Activated CD4-positive, alpha-beta T cell treated with anti-CD3 and anti-CD28 coated beads for 1 hour (primary cell): ENCODE measurements around the gene B3GNT2.

Experiments used
- DNase-seq: peaks from one replicate; pipeline ENCODE4 v3.0.0-alpha.2; 2020

Gene B3GNT2

DNA sequence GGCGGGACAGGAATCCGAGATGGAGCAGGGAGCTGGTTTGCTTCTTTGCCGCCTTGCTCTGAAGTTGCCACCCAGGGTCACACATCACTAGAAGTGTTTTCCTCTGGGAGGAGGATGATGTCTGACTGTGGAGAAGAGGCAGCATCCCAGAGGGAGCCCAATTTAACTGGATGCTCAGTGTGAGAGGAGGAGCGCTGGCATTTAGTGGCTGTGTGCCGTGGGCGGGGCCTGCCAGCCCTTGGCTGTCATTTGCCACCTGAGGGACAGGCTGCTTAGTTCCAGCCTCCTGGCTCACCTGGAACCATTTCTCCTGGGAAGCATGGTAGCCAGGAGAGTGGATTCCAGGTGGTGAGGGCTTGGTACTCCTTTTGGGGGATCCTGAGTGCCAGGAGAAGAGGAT lies 9.6 kb downstream of the B3GNT2 start:
- DNase-seq, result no peak

DNA sequence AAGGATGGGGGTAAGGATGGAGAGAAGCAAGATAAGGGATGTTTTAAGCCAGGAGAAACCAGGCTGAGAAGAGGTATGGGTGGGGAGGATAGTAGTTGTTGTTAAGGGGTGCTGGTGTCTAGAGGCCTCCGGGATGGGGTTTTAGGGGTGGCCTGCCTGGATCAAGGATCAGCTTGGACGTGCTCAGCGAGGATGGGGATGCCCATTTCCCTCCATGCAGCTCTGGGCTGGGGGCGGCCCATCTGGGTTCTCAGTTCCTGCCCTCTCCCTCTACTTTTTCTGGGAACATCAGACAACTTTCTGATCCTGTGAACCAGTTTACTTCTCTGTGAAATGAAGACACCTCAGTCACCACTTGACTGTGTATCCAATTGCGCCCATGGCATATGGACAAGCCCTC lies 10.1 kb downstream of the B3GNT2 start:
- DNase-seq, result no peak

DNA sequence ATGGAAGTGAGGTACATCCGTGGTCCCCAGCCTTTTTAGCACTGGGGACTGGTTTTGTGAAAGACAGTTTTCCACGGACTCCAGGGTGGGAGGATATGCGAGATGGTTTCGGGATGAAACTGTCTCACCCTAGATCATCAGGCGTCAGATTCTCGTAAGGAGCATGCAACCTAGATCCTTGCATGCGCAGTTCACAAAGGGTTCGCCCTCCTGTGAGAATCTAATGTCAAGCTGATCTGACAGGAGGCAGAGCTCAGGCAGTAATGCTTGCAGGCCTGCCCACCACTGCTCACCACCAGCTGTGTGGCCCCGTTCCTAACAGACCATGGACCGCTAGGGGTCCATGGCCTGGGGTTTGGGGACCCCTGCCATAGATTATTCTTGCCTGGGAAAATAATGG lies 11.6 kb downstream of the B3GNT2 start:
- no peak for DNase-seq

DNA sequence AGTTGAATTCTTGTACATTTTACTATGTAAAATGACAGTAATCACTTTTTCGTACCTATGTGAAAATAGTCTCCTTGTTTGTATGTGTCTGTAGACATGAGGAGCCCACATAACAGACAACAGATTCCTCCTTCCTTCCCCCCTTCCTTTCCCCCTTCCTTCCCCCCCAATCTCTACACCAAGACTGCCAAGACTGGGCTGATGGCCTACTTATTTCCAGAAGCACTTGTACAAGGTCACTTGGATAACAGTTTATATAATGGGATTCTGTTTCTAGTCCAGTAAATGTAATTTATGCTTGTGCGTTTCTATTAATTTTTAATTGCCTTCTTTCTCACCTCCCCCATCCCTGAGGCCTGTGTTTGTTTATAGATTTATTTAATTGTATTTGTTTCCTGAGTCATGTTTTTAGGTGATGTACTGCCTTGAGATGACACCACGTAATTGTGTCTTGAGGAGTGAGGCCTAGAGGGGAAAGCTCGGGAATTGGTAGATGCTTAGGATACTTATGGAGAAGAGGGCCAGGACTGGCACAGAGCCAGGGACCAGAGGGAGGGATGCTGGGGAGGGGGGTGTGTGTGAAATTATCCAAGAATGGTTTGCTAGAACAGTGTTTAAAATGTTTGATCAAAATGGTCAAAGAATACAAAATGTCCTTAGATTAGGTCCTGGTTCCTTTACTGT lies 12.3 kb downstream of the B3GNT2 start:
- DNase-seq, result no peak

DNA sequence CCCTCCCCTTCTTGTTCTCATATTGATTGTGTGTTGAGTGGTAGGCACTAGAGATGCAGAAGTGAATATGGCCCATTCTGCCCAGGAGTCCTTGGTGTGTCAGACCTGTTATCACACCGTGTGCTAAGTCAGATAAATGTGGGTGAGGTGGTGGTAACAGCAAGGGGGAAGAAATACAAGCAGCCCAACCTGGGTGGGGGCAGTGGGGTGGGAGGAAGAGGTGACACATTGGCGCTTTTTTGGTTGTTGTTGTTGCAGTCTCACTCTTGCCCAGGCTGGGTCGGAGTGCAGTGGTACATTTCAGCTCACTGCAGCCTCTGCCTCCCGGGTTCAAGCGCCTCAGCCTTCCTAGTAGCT lies 12.8 kb downstream of the B3GNT2 start:
- DNase-seq, result no peak

DNA sequence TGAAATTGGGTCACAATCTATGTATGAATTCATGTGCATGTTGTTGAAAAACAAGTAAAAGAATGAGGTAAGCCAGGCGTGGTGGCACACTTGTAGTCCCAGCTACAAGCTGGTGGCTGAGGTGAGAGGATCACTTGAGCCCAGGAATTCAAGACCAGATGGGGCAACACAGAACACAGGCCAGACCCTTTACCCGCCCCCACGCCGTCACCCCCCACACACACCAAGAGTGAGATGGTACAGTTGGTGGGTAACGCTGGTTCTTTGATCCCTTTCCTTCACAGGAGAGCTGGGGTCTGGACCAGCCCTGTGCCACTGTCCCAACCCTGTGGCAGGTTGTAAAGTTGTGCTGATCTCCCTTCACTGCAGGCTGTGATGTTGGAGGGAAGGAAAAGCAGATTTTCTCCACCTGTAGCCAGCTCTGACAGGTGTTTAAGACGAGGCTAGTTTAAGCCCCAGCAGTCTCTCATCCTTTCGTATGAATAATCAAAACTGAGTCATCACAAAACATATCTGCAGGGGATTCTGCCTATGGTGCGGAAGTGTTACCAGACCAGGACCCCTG lies 13.6 kb downstream of the B3GNT2 start:
- DNase-seq, result no peak

DNA sequence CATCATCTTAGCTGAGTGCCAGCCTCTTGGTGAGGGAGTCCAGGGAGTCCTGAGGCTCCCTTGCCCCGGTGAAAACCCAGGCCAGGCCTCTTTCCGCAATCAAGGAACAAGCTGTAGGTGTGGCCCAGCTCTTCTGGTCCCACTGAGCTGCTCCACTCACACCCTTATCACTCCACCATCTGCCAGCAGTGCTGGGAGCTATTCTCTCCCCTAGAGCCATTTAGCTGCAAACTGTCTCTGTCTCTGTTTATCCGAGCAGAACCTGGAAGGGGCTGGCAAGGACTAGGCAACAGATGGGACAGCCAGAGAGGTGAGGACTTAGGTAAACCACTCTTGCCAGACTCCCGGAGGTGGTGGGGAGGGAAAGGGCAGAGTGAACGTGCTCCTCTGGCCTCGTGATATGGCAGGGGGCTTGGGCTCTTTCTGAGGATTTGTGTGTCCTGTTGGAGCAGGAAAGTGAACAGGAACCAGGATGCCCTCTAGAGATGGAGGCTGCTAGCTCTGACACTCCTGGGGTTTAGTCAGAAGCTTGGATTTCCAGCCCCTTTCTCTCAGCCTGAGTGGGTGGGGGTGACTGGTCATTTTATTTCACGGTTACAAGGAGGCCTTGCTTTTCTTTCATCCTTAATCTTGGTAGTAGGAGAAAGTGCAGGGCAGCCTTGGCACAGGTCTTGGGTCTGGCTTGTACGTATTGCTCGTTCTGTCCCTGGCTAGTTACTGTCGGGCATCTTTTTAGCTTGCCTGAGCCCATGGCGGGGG lies 19.6 kb downstream of the B3GNT2 start:
- no peak for DNase-seq

DNA sequence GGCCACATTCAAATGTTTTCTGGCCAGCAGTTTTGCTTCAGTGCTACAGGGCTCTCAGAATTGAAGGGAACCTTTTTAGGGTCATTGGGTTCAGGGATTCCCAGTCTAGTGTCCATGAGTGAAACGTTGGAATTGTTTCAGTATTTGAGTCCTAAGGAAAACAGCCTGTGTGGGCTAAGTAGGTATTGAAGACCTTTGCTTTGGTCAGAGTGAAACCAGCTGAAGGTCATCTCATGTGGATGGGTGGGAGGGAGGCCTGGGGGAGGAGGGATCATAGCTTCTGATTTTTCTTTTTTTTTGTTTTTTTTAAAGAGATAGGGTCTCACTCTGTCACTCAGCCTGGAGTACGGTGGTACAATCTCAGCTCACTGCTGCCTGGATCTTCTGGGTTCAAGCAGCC lies 20.2 kb downstream of the B3GNT2 start:
- DNase-seq, result no peak

DNA sequence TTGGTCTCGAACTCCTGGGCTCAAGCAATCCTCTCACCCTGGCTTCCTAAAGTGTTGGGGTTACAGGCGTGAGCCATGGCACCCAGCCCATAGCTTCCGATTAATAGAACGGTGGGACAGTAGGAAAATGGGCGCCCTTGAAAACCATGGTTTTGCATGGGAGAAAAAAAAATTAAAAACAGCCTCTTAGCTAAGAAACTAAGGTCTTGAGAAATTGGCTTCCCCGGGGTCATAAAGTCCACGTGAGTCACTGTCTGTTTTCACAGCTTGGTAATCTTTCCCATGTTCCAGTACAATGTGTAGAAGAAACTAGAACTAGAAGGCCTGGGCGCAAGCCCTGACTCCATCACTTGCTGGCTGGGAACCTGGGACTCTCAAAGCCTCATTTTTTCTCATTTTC lies 20.7 kb downstream of the B3GNT2 start:
- DNase-seq, result no peak

DNA sequence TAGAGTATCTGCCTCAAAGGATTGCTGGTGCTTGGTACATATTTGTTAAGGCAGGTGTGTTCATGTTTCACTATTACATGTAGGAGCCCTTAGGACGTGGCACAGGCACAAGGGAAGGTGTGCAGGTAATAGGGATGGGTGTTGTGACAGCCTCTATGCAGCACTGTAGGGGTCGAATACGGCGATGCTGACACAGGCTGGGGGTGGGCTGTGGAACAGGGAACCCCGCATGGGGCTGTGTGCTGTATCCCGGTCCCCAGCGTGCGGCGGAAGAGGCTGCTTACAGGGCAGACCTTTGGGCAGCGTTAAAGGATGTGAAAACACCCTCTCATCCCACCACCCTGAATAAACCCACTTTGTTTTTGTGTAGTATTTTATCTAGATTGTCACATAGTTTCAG lies 21.5 kb downstream of the B3GNT2 start:
- no peak for DNase-seq

DNA sequence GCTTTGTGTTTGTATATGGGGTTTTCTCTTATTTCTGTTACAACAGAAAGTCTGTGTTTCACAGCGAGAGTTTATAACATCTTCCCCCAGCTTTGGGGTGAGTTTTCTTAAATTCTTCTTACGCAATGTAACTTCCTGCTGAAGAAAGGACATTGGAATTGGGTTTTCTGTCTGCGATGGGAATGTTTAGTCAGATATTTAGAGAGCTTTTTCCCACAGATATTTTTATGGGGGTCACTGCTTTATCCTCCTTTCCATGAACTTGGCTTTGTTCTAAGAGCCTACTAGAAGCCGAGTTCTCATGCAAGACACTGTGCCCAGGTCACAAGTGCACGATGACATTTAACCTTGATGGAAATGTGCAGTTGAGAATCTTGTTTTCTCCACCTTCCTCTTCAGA lies 22.1 kb downstream of the B3GNT2 start:
- DNase-seq, result no peak

DNA sequence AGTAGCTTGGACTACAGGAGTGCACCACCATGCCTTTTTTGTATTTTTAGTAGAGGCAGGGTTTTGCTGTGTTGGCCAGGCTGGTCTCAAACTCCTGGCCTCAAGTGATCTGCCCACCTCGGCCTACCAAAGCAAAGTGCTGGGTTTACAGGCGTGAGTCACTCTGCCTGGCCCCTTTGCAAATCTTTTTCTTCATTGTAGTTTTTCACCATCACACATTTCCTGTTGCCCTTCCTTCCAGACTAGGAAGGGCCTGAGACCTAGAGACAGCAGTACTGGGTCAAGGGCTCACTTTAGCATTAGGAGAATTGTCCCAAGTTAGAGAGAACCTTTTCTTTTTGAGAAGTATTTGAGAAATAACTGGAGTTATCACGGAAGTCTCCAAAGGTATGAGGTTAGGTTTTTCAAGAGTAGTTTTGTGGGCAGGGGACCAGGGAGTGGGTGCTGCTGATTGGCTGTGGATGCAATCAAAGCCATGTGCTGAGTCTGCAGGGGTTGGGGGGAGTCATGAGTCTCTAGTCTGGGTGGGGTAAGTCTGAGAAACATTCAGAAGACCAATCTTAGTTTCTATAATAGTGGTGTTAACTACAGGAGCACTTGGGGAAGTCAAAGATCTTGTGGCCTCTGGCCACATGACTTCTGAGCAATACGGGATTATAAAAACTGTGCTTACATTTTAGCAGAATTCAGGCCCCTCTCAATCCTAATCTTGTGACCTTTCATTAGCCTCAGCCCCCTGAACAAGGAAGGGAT lies 23.7 kb downstream of the B3GNT2 start:
- no peak for DNase-seq

DNA sequence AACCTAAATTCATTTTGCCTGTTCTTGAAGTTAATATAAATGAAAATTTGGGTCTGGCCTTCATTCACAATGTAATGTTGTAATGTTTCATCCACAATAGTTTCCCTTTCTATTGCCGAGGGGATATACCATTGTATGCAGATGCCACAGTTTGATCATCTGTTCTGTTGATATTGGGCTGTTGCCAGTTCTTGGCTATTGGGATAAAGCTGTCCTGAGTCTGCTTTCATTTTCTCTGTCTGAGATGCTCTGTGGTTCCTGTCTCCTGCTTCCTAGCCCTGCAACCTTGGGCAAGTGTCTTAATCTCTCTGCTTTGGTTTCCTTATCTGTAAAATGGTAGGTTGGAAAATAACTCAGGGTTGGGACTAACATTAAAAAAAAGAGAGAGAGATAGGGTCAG lies 25.2 kb downstream of the B3GNT2 start:
- DNase-seq, result no peak

DNA sequence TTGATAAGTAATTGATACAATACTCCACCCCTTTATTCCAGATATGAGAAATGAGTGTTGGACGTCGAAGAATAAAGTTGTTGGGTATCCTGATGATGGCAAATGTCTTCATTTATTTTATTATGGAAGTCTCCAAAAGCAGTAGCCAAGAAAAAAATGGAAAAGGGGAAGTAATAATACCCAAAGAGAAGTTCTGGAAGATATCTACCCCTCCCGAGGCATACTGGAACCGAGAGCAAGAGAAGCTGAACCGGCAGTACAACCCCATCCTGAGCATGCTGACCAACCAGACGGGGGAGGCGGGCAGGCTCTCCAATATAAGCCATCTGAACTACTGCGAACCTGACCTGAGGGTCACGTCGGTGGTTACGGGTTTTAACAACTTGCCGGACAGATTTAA lies 26.3 kb downstream of the B3GNT2 start:
- no peak for DNase-seq

DNA sequence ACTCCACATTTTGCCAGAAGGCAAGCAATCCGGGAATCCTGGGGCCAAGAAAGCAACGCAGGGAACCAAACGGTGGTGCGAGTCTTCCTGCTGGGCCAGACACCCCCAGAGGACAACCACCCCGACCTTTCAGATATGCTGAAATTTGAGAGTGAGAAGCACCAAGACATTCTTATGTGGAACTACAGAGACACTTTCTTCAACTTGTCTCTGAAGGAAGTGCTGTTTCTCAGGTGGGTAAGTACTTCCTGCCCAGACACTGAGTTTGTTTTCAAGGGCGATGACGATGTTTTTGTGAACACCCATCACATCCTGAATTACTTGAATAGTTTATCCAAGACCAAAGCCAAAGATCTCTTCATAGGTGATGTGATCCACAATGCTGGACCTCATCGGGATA lies 26.8 kb downstream of the B3GNT2 start:
- DNase-seq, result no peak

DNA sequence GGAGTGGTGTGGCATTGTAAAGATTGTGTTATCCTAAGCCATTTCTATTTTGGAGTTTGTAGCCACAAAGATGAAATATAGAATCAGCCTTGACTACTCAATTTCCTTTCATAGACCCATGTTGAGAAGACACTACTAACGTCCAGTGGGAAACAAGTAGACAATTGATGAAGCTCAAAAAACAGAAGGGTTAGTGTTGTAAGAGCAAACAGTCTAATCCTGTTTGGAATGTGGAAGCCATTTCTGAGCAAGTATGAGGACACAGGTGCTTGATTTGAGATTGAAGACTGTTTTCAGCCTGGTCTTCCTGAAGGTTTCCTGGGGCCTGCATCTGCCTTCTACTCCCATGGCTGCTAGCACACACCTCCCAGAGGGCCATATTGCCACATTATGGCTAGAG lies 29.1 kb downstream of the B3GNT2 start:
- DNase-seq, result no peak

DNA sequence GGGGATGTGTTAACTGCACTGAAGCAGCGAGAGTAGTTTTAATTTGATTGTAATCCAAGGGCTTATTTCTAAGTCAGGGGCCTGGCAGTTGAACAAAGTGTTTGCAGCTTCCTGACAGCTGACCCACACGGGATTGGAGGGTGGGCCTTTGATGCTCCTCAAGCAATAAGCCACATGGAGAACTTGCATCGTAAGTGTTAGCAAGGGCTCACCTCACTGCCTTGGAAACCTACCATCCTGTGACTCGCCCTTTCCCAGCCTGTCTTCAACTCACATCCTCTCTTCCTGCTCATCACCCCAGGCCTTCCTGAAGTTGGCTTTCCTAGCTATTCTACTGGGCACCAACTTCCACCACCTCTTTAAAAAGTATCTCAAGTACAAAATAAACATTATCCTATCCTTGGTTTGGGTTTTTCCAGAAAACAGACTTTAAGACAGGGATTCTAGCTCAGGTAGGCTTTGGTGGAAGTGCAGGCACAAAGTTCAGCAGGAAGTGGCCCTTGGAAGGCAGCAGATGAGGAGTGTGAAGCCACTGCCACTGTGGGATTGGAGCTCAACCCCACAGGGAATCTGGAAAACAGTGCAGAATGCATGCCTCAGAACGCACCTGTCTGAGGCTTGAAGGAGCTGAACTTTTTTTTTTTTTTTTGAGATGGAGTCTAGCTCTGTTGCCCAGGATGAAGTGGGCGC lies 31.6 kb downstream of the B3GNT2 start:
- DNase-seq, result no peak

DNA sequence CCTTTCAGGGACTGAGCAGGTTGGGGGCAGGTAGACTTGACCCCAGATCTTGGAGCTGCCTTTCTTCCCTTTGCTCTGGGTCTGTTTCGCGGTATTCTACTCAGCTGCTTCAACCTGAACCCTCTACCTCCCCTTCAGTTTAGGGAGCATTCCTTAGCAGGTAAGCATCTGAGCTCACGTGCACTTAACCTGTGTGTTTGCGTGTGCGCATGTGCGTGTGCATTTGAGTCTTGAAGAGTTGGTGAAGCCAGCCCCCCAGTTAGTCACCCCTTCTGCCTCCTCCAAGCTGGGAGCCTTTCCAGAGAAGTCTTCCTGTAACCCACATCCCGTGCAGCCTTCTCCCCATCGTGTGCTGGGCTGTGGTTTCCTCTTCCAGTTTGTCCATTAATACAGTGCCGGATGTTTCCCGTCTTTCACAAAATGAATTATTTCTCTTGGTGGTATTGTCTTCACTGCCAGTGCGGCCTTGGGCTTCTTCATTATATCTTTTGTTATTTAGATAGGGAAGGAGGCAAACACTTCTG lies 33.2 kb downstream of the B3GNT2 start:
- DNase-seq, result no peak

DNA sequence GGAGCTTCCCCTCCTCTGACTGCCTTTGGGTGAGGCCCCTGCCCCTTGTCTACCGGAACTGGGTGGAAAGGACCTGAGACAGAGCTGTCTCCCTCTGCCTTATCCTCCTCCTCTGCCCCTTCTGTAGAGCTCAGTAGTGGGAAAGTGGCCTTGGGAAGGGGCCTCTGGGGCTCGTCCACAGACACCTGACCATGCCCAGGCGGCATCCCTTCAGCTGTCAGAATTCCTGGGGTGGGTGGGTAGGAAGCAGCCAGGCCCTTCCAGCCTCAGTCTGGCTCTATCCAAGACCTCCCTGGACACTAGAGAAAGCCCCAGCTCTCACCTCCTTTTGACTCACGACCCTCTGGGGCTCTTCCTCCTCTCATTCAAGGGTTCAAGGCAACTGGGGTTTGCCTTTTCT lies 35.6 kb downstream of the B3GNT2 start:
- no peak for DNase-seq

DNA sequence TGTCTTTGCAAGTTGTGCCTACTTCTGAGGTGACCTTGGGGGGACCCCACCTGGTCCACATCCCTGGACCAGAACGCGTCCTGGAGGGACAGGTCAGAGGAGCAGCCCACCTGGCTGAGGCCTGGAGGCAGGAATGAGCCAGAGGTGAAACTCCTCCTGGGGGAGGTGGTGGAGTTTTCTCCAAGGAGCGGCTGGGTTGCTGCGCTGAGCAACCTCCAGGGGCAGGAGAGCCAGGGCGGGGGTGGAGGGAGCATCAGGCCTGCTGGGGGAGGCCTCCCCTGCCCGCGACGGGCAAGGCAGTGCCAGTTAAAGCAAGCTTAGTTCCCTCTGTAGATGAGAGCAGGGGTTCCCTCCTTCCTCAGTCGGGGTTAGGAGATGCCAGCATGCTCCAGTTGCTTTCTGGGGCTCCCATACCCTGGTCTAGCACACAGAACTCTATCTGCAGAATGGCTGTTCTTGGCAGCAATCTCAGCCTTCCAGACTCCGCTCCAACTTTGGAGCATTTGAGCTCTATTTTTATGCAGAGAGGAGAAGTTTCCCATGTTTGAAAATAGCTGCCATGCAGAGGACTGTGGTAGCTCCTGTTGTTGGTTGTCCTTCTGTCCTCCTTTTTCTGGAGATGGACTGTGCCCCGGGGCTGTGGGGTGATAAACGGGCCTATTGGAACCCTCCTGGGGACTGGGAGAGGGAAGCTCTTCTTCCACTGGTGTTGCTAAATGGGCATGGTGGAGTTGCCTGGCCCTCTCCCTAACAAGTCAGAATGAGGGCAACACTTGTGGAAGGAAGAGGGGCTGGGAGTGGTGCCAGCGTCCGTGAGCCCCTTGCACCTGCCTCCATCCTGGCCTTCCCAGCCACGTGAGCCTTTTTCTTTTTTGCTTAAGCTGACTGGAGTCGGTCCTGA lies 39.1 kb downstream of the B3GNT2 start:
- no peak for DNase-seq

DNA sequence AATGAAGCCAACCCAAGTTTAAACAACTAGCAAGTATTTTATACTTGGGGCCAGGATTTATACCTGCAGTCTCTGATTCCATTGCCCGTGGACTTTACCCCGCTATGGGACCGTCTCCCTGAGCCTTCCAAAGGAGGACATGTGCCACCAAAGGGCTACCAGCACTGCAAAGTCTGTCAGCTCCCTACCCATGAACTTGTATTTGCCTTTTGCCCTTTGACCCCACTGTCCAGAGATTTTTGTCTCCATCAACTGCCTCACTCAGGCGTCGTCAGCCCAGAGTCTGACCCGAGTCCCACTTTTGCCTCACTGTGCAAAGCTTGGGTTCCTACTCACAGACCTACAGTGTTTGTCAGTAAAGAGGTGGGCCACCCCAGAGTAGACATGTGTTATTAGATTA lies 40.6 kb downstream of the B3GNT2 start:
- DNase-seq, result no peak

DNA sequence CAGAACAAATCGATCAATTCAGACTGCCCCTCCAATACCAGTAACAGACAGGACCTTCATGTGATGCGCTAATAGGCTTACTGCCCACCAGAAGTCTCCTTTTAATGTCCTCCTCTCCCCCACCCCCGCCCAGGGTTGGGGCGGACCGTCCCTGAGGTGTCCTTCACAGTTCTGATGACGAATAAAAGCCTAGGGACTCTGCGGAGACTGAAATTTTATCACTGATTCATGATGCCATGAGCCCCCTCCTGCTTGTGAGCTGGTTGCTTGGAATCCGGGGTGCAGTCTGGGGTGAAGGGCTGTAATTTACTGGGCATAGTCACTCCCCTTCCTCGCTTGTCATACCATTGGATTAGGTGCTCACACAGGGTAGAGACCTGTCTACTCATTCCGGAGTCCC lies 42.3 kb downstream of the B3GNT2 start:
- no peak for DNase-seq
